GM20000 (cell line): Measurements from ENCODE around the gene CHRNA4.

Experiments used
- DNase-seq: peaks from one replicate; pipeline ENCODE4 v3.0.0; 2012; ENCODE audit warnings: low spot score
- CTCF ChIP-seq: IDR thresholded peaks from 2 replicates; pipeline ENCODE4 v1.5.1; 2012; ENCODE audit warnings: mild to moderate bottlenecking, control low read depth; ENCODE audit errors: extremely low read depth, missing control alignments

Gene CHRNA4

GRCh38 chr20:63325021-63325471, 36.1 kb downstream of the CHRNA4 start:
- no peak for DNase-seq
- no peak for TF ChIP-seq CTCF

- no peak for DNase-seq
- TF ChIP-seq CTCF: no peak
Observed at GRCh38 chr20:63323357-63323981, 37.7 kb downstream of the CHRNA4 start.

- no peak for TF ChIP-seq CTCF
- no peak for DNase-seq
Observed at GRCh38 chr20:63322933-63323273, 38.2 kb downstream of the CHRNA4 start.

- no peak for DNase-seq
- TF ChIP-seq CTCF: no peak
Observed at GRCh38 chr20:63322146-63322932, 38.8 kb downstream of the CHRNA4 start.

GRCh38 chr20:63321148-63321831, 39.9 kb downstream of the CHRNA4 start:
- TF ChIP-seq CTCF: no peak
- no peak for DNase-seq

- TF ChIP-seq CTCF: no peak
- no peak for DNase-seq
Observed at GRCh38 chr20:63320616-63321147, 40.5 kb downstream of the CHRNA4 start.

GRCh38 chr20:63320041-63320511, 41.1 kb downstream of the CHRNA4 start:
- TF ChIP-seq CTCF: no peak
- no peak for DNase-seq
